MM.1S (cell line): ENCODE measurements around the gene HES1.
A peak's percentile ranks its signal among the peaks of the same experiment; 100 is the strongest.

Source experiments
- DNase-seq: peaks from one replicate; pipeline ENCODE4 v3.0.0-alpha.2; 2015
- H2AFZ ChIP-seq: fragments of 300-600 bp; sonication (generic); 2 replicates; pipeline ENCODE4 v1.6.0; 2016; ENCODE audit warnings: antibody characterized with exemption, low read length
- H3F3A ChIP-seq: fragments of 300-600 bp; sonication (generic); 2 replicates; pipeline ENCODE4 v1.6.1; 2016; ENCODE audit warnings: mild to moderate bottlenecking, antibody characterized with exemption, low read length, moderate library complexity, mixed read lengths; ENCODE audit not compliant: insufficient read depth
- H3K27ac ChIP-seq: fragments of 300-600 bp; sonication (generic); 2 replicates; pipeline ENCODE4 v1.5.1; 2016; ENCODE audit warnings: mild to moderate bottlenecking, low read length
- H3K27me3 ChIP-seq: fragments of 300-600 bp; sonication (generic); replicated peaks from 2 replicates; pipeline ENCODE4 v1.6.0; 2016; ENCODE audit warnings: low read length; ENCODE audit not compliant: insufficient read depth
- H3K36me3 ChIP-seq: fragments of 300-600 bp; sonication (generic); replicated peaks from 2 replicates; pipeline ENCODE4 v1.6.1; 2016; ENCODE audit warnings: mild to moderate bottlenecking, low read length, mixed read lengths; ENCODE audit not compliant: insufficient read depth
- H3K4me1 ChIP-seq: fragments of 300-600 bp; sonication (generic); 2 replicates; pipeline ENCODE4 v1.6.1; 2016; ENCODE audit warnings: low read length, mixed read lengths
- H3K4me2 ChIP-seq: fragments of 300-600 bp; sonication (generic); 2 replicates; pipeline ENCODE4 v1.6.0; 2016; ENCODE audit warnings: low read depth, low read length
- H3K4me3 ChIP-seq: fragments of 300-600 bp; sonication (generic); 2 replicates; pipeline ENCODE4 v1.5.1; 2016; ENCODE audit warnings: low read length, mixed read lengths
- H3K79me2 ChIP-seq: fragments of 300-600 bp; sonication (generic); 2 replicates; pipeline ENCODE4 v1.6.1; 2016; ENCODE audit warnings: mixed run types, low read length, mixed read lengths
- H3K9ac ChIP-seq: fragments of 300-600 bp; sonication (generic); 2 replicates; pipeline ENCODE4 v1.6.1; 2016; ENCODE audit warnings: low read length, mixed read lengths
- H3K9me2 ChIP-seq: fragments of 300-600 bp; sonication (generic); replicated peaks from 2 replicates; pipeline ENCODE4 v1.6.1; 2016; ENCODE audit warnings: mild to moderate bottlenecking, low read length, mixed read lengths; ENCODE audit not compliant: insufficient read depth
- H3K9me3 ChIP-seq: fragments of 300-600 bp; sonication (generic); replicated peaks from 2 replicates; pipeline ENCODE4 v1.6.1; 2016; ENCODE audit warnings: mild to moderate bottlenecking, low read length, mixed read lengths; ENCODE audit not compliant: insufficient read depth
- H4K20me1 ChIP-seq: fragments of 300-600 bp; sonication (generic); 2 replicates; pipeline ENCODE4 v1.6.1; 2016; ENCODE audit warnings: mild to moderate bottlenecking, low read length, moderate library complexity, mixed read lengths; ENCODE audit not compliant: insufficient read depth
- EZH2 ChIP-seq: fragments of 300-600 bp; sonication (generic); optimal IDR thresholded peaks from 2 replicates; pipeline ENCODE3; 2017; ENCODE audit warnings: low read depth, mild to moderate bottlenecking, antibody characterized with exemption, low read length, mixed read lengths
- EZH2phosphoT487 ChIP-seq: fragments of 300-600 bp; sonication (generic); IDR thresholded peaks from 2 replicates; pipeline ENCODE4 v1.6.1; 2018; ENCODE audit warnings: antibody characterized with exemption, low read length
- TF ChIP-seq, protein P1 (sequence below): fragments of 300-600 bp; sonication (generic); IDR thresholded peaks from 2 replicates; pipeline ENCODE4 v1.5.1; 2016; ENCODE audit warnings: antibody characterized with exemption, low read length, mixed read lengths

Gene HES1

GRCh38 chr3:194138732-194139070 is 2.8 kb downstream of the HES1 start:
- no peak overlapping the region for H3K4me3 ChIP-seq
- H3K79me2 ChIP-seq, result 0 out of 2 replicates have a peak, but pooled peaks cover 6% of the 10 kb centered on the region
- no peaks in the 10 kb centered on the region for H3K36me3 ChIP-seq
- peaks cover 70% of the 10 kb centered on the region for H3F3A ChIP-seq
- TF ChIP-seq EZH2phosphoT487 (no peak), EZH2 (no peak)
- TF ChIP-seq, protein P1, sequence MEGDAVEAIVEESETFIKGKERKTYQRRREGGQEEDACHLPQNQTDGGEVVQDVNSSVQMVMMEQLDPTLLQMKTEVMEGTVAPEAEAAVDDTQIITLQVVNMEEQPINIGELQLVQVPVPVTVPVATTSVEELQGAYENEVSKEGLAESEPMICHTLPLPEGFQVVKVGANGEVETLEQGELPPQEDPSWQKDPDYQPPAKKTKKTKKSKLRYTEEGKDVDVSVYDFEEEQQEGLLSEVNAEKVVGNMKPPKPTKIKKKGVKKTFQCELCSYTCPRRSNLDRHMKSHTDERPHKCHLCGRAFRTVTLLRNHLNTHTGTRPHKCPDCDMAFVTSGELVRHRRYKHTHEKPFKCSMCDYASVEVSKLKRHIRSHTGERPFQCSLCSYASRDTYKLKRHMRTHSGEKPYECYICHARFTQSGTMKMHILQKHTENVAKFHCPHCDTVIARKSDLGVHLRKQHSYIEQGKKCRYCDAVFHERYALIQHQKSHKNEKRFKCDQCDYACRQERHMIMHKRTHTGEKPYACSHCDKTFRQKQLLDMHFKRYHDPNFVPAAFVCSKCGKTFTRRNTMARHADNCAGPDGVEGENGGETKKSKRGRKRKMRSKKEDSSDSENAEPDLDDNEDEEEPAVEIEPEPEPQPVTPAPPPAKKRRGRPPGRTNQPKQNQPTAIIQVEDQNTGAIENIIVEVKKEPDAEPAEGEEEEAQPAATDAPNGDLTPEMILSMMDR, result no peak
- H3K9me3 ChIP-seq, result no peaks in the 10 kb centered on the region
- H3K27me3 ChIP-seq, result no peaks in the 10 kb centered on the region; the same call in 1 of the 2 replicates
- H3K4me2 ChIP-seq, result peak overlapping the region; percentile 35; the same call in 1 of the 2 replicates
- no peak overlapping the region for H3K9ac ChIP-seq
- H3K27ac ChIP-seq, result peak overlapping the region; percentile 36; the same call in 1 of the 2 replicates
- DNase-seq, result no peak
- no peak overlapping the region for H2AFZ ChIP-seq
- H4K20me1 ChIP-seq, result no peaks in the 10 kb centered on the region
- H3K9me2 ChIP-seq, result no peaks in the 10 kb centered on the region
- peaks cover 38% of the 10 kb centered on the region for H3K4me1 ChIP-seq

DNA sequence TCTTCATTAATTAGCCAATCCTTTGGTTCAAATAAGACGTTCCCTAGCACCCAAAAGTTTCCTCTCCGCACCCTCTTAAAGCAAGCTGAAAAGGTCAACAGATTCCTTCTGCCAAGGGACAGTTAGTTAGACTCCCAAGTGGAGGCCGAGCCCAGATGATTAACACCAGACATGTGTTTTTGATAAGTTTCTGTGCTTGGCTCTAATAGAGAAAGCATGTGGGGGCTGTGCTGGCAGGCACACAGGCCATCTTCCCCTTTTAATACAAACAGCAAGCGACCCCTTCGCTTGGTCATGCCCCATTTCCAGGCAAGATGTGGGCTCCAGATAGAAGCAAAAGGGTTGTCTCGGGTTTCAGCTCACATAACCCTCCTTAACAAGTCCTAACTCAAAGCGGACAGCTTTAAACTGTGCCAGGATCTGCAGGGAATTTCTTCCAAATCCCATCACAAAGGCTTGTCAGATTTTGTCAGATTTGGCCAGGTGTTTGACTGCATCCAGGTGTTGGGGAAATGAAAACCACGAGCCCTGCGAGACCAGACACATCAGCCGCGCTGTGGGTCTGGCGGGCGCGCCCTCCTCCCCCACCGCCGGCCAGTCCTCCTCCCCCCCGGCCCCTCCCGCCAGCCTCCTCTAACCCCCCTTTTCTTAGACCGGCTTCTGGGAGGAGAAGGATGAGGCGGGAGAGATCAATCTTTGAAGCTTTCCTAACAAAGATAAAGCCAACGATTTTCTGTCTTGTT is 3.3 kb downstream of the HES1 start:
- Histone ChIP-seq H3K4me2 (peak overlapping the region; percentile 35; the same call in 1 of the 2 replicates), H3F3A (peaks cover 69% of the 10 kb centered on the region), H3K9me3 (no peaks in the 10 kb centered on the region), H3K27me3 (no peaks in the 10 kb centered on the region), H3K4me1 (peaks cover 37% of the 10 kb centered on the region), H3K9me2 (no peaks in the 10 kb centered on the region), H3K36me3 (no peaks in the 10 kb centered on the region), H3K27ac (peak overlapping the region; percentile 36; the same call in 1 of the 2 replicates), H3K9ac (no peak overlapping the region), H4K20me1 (no peaks in the 10 kb centered on the region), H3K79me2 (0 out of 2 replicates have a peak, but pooled peaks cover 6% of the 10 kb centered on the region), H2AFZ (no peak overlapping the region), H3K4me3 (no peak overlapping the region)
- TF ChIP-seq EZH2phosphoT487, result no peak
- no peak for TF ChIP-seq EZH2
- TF ChIP-seq, protein P1, result no peak
- DNase-seq, result peak; percentile 60

- Histone ChIP-seq H3K9me3 (no peaks in the 10 kb centered on the region), H3K4me3 (no peak overlapping the region)
- DNase-seq, result no peak
Measured at GRCh38 chr3:194139814-194140391, 4.0 kb downstream of the HES1 start.

More at GRCh38 chr3:194139814-194140391, 4.0 kb downstream of the HES1 start:
- Histone ChIP-seq H3F3A (peaks cover 64% of the 10 kb centered on the region), H3K4me1 (peaks cover 37% of the 10 kb centered on the region), H4K20me1 (no peaks in the 10 kb centered on the region), H3K9ac (no peak overlapping the region), H3K27ac (peak overlapping the region; percentile 36; the same call in 1 of the 2 replicates), H3K27me3 (no peaks in the 10 kb centered on the region), H3K36me3 (no peaks in the 10 kb centered on the region), H2AFZ (no peak overlapping the region), H3K79me2 (0 out of 2 replicates have a peak, but pooled peaks cover 6% of the 10 kb centered on the region), H3K9me2 (no peaks in the 10 kb centered on the region), H3K4me2 (peak overlapping the region; percentile 35; the same call in 1 of the 2 replicates)
- TF ChIP-seq EZH2, result no peak
